Activated CD8-positive, alpha-beta memory T cell treated with anti-CD3 and anti-CD28 coated beads, Interleukin-2, amount 10 ng/mL, durations not matched to agents 7 days and 5 days (primary cell): Measurements from ENCODE around the gene SKIL. TPM values are rescaled to one million over a fixed set of nuclear protein-coding genes. Genes with fewer than 3 reads are reported as not detected.

Experiments
- ATAC-seq: fragments of 150-1000 bp; cut with Tn5 transposase; one replicate; pipeline ENCODE4 v1.10.0; 2021; ENCODE audit warnings: moderate library complexity
- CTCF ChIA-PET: fragments of 350-600 bp; sonication (Branson Sonifier 250); formaldehyde crosslinking; loops from one replicate; lab custom pipeline; 2021; ENCODE audit warnings: antibody characterized with exemption; lab: Charles Lee
- DNase-seq: peaks from one replicate; pipeline ENCODE4 v3.0.0-alpha.2; 2020
- H3K27ac Mint-ChIP-seq: one replicate; pipeline ENCODE4 v1.8.0; 2021; ENCODE audit warnings: mild to moderate bottlenecking, mixed read lengths
- H3K27me3 Mint-ChIP-seq: one replicate; pipeline ENCODE4 v1.8.0; 2021; ENCODE audit warnings: mixed read lengths
- H3K36me3 Mint-ChIP-seq: one replicate; pipeline ENCODE4 v1.8.0; 2021; ENCODE audit warnings: mild to moderate bottlenecking, mixed read lengths
- H3K4me1 Mint-ChIP-seq: one replicate; pipeline ENCODE4 v1.8.0; 2021; ENCODE audit warnings: mixed read lengths
- H3K4me3 Mint-ChIP-seq: one replicate; pipeline ENCODE4 v1.8.0; 2021; ENCODE audit warnings: mild to moderate bottlenecking, moderate library complexity, mixed read lengths
- H3K9me3 Mint-ChIP-seq: one replicate; pipeline ENCODE4 v1.8.0; 2022; ENCODE audit warnings: low read depth, mixed read lengths
- microRNA-seq: library from miRNA; unstranded; fragments of <30 nt; microRNA quantifications from one replicate; pipeline ENCODE4 v1.2.0, GENCODE V29; 2022
- total RNA-seq, 2 experiments: library from RNA; stranded (reverse); gene quantifications; one replicate each; pipeline ENCODE4 v1.2.3, GENCODE V29; 2021

Gene SKIL
- total RNA-seq, 2 experiments from 2014 or later, result 13.9 to 20.9 TPM

- H3K4me3 Mint-ChIP-seq, result no peak overlapping the region
- CTCF ChIA-PET, result no interaction called here
- H3K27ac Mint-ChIP-seq, result no peak overlapping the region
- H3K4me1 Mint-ChIP-seq, result peaks cover 9% of the 10 kb centered on the region
- no peaks in the 10 kb centered on the region for H3K36me3 Mint-ChIP-seq
- H3K27me3 Mint-ChIP-seq, result peaks cover 15% of the 10 kb centered on the region
- no peaks in the 10 kb centered on the region for H3K9me3 Mint-ChIP-seq
- DNase-seq (no peak), ATAC-seq (no peak)
Measured at GRCh38 chr3:170438836-170439235, 81.3 kb downstream of the SKIL start.

- peaks cover 18% of the 10 kb centered on the region for H3K27me3 Mint-ChIP-seq
- CTCF ChIA-PET, result no interaction called here
- no peak for ATAC-seq
- no peak overlapping the region for H3K4me3 Mint-ChIP-seq
- H3K4me1 Mint-ChIP-seq, result peaks cover 9% of the 10 kb centered on the region
- no peak for DNase-seq
- H3K36me3 Mint-ChIP-seq, result no peaks in the 10 kb centered on the region
- no peaks in the 10 kb centered on the region for H3K9me3 Mint-ChIP-seq
- no peak overlapping the region for H3K27ac Mint-ChIP-seq
Measured at GRCh38 chr3:170440344-170440743, 82.8 kb downstream of the SKIL start.

- Mint-ChIP-seq H3K27ac (no peak overlapping the region), H3K4me1 (peaks cover 9% of the 10 kb centered on the region), H3K27me3 (peaks cover 18% of the 10 kb centered on the region), H3K4me3 (no peak overlapping the region), H3K36me3 (no peaks in the 10 kb centered on the region), H3K9me3 (no peaks in the 10 kb centered on the region)
- ATAC-seq, result no peak
- no peak for DNase-seq
- CTCF ChIA-PET, result no interaction called here
Measured at GRCh38 chr3:170441412-170441811, 83.9 kb downstream of the SKIL start.

- Mint-ChIP-seq H3K27me3 (peaks cover 18% of the 10 kb centered on the region), H3K36me3 (no peaks in the 10 kb centered on the region), H3K4me1 (no peaks in the 10 kb centered on the region), H3K9me3 (no peaks in the 10 kb centered on the region), H3K4me3 (no peak overlapping the region), H3K27ac (no peak overlapping the region)
- CTCF ChIA-PET, result interaction anchor here (0.9 kb wide), 1 partner anchor 11 kb away, joined by 3 read pairs; no protein-coding TSS in a partner anchor
- no peak for DNase-seq
- ATAC-seq, result no peak
Measured at GRCh38 chr3:170442947-170443346, 85.4 kb downstream of the SKIL start.

GRCh38 chr3:170443457-170443856 is 85.9 kb downstream of the SKIL start:
- H3K36me3 Mint-ChIP-seq, result no peaks in the 10 kb centered on the region
- H3K4me1 Mint-ChIP-seq, result no peaks in the 10 kb centered on the region
- no peaks in the 10 kb centered on the region for H3K9me3 Mint-ChIP-seq
- no peak overlapping the region for H3K4me3 Mint-ChIP-seq
- H3K27me3 Mint-ChIP-seq, result peaks cover 18% of the 10 kb centered on the region
- CTCF ChIA-PET, result interaction anchor here (0.9 kb wide), 1 partner anchor 11 kb away, joined by 3 read pairs; no protein-coding TSS in a partner anchor
- H3K27ac Mint-ChIP-seq, result no peak overlapping the region
- ATAC-seq (no peak), DNase-seq (no peak)

Small RNA genes lying within 50 kb of the gene (microRNA-seq; reads per million reads assigned to microRNA genes)
- not detected for gene MIR6828

Other genes with a start within 250 kb of the SKIL start
- gene PHC3, start 176.0 kb upstream of the SKIL start, total RNA-seq, result 10 to 100 TPM; 51.4 to 78.3 TPM
- 10 to 100 TPM; 13.3 to 16.4 TPM for gene PRKCI, start 135.3 kb upstream of the SKIL start, total RNA-seq
- under 1 TPM in 1 of 2 experiments, not detected in 1; 0.16 TPM for gene CLDN11, start 61.2 kb downstream of the SKIL start, total RNA-seq
- not detected for gene SLC7A14, start 228.4 kb downstream of the SKIL start, total RNA-seq